LNCAP (cell line): ENCODE measurements around the gene LMO4.

Source experiments
- TF ChIP-seq, protein P1 (sequence below): fragments of 450-650 bp; IDR thresholded peaks from 2 replicates; pipeline ENCODE4 v1.5.1; 2017; ENCODE audit warnings: mild to moderate bottlenecking

LMO4 gene

DNA sequence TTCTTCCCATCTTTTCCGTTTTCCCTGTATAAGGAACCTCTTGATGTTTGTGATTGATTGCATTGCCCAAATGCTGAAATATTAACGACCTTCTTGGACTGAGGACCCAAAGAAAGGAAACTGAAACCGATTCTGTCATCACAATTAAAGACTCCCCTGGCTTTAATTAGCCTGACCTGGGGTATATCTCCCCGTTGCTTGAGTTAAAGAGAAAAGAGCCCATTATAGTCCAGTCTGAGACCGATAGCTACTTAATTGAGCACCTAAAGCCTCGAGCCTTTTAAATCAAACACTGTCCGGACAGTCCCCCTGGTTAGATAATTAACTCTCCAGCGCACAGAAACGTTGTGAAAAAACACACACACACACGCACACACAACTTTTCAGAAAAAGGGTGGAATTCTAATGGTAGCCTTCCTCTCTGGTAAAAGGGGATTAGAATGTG, 8.0 kb downstream of the LMO4 start:
- TF ChIP-seq, protein P1, sequence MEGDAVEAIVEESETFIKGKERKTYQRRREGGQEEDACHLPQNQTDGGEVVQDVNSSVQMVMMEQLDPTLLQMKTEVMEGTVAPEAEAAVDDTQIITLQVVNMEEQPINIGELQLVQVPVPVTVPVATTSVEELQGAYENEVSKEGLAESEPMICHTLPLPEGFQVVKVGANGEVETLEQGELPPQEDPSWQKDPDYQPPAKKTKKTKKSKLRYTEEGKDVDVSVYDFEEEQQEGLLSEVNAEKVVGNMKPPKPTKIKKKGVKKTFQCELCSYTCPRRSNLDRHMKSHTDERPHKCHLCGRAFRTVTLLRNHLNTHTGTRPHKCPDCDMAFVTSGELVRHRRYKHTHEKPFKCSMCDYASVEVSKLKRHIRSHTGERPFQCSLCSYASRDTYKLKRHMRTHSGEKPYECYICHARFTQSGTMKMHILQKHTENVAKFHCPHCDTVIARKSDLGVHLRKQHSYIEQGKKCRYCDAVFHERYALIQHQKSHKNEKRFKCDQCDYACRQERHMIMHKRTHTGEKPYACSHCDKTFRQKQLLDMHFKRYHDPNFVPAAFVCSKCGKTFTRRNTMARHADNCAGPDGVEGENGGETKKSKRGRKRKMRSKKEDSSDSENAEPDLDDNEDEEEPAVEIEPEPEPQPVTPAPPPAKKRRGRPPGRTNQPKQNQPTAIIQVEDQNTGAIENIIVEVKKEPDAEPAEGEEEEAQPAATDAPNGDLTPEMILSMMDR = no peak

DNA sequence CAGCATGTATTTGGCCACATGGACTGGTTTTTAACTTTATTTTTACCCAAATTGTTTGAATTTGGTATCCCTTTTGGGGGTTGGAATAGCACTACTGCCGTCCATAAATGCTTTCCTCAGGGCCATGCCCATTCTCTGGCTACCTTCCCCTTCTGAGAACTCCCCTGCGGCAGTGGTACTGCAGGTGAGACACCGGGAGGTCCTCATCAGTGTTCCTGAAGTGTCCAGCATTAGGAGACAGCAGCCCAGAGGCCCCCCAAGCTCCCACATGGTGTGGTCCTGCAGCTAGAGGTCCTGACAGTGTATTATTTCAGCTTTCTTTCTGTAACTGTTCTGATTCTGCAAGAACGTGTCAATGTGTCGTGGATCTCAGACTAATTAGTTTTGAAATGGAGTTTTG, 8.9 kb downstream of the LMO4 start:
- TF ChIP-seq, protein P1 = no peak

DNA sequence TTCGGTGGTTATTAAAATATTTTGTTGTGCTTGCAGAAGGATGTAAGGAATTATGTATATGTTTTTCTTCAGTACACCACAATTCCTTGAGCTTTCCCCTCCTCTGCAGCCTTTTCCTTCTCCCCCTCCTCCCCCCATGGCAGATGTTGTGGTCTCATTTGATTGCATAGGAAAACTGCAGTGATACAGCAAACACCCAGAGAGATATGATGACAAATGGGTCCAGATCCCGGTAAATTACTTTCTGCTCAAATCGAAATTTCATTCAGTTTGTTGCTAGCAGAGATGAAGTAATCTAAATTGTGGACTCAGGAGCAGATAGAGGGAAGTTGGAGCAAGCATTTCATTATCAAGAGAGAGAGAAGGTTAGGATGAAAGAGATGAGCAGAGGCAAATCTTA, 9.9 kb downstream of the LMO4 start:
- TF ChIP-seq, protein P1 = no peak

DNA sequence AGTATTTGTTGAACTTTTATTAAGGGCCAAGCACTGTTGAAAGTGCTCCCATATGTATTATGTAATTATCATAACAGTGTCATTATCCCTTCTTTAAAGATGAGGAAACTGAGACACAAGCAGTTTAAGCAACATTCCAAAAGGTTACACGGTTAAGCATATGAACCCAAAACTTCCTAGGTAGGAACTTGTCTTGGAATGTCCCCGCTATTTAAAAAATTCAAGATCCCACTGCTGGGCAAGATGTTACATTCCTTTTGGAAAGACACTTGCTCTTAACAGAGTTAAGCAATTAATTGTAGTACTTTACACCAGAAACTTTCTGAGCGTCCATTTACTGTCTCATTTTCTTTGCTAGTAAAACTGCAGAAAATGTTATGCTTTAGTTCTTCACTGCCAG, 15.6 kb downstream of the LMO4 start:
- TF ChIP-seq, protein P1 = no peak

DNA sequence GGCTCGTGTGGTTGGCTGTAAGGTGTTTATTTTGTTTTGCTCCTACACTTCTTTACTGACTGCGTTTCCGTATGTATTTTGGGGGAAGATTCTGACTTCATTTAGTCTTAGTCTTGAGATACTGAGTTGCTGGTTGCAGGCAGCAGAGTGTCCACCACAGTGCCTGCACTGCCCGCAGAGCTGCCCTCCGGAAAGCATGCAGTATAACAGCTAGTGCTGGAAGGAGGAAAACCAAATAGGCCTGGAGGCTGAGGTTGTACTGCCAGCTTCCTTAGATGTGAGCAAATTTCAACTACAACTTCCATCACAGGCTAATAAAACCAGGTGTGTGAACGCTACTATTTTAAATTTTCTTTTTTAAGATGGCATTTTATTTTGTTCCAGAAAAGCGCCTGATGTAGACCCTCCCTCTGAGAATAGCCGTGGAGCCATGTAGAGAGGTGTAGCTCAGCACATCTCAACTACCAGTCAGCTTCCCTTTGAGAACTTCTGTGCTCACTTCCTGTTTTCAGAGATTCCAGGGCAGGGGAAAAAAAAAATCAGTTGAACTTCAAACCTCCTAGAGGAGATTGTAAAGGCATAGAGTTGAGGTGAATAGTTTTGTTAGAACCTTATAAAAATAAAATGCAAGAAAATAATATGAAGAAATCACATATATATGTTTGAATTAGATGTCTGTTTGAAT, 17.6 kb downstream of the LMO4 start:
- TF ChIP-seq, protein P1 = no peak

DNA sequence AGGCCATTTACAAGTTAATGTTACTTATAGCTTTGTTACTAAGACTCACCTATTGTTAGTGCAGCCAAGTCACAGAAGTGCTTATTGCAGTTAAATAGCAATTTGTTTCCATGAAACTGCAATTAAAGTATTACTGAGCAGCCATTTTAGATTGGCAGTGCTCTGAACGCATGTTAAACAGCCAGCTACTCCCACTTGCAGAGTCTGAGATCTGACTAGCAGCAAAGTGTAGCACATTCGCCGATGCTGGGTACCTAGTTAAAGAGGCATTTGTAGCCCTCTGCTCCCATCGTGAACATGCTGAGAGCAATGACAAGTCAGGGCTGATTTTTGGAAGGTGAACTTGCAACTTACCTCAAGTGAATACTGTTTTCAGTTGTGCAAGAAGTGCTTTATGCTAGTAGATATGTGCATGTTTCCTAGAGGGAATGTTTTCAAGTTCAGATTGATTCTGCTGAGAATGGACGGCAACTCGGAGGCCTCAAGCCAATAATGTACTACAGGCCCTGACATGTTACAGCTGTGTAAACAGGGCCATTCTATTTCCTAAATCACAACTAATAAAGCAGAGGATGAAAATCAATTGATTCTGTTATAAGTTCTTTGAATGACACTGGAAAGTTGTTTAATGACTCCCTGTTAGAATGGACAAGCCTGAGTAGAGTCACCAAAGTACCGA, 19.8 kb downstream of the LMO4 start:
- TF ChIP-seq, protein P1 = no peak

DNA sequence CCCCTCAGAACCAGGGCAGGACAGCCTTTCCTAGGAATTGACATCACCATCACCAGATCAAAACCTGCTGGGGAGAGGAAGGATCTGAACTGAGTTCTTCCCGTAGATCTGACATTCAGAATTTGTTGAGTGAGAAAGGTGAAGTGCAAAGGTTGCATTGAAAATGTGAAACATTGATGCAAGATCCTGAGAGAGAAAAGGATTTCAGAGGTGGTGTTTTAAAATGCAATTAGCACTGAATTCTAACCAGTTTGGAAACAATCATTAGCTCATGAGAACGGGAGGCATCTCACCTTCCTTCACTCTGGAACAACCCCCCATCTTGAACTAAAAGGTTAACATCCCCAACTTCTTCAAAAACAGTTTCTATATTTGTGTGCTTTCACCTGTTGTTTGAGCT, 20.4 kb downstream of the LMO4 start:
- TF ChIP-seq, protein P1 = no peak
